ENCODE results near the gene ARFIP2.

ARFIP2 gene

DNA sequence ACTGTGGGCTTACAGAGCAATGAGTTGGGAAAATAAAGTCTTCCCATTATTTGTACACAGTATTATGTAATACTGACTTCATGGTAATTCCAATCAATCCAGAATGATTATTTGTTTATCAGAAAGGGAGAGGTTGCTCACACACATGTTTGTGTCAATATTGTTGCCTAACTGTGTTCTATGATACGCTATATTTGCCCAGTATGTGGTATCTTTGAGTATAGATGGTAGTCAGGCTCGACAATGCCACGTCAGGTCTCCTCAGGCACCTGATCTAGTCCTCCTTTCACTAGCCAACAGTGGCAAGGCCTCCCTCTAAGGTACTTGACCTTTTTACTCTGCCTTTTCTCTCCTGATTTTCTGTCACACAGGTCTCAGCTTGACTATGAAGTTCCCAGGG is 21.3 kb upstream of the ARFIP2 start:
- 80 to 100% methylated on average over 1 to 2 of the region's 3 CpGs for WGBS, 2 experiments (ENCODE audit: insufficient coverage in 2 of 2)
- Histone ChIP-seq H3K27ac (ENCODE audit: low read depth, low read length, severe bottlenecking) (no peak overlapping the region), H3K9me3 (ENCODE audit: control insufficient read depth, low read length) (no peaks in the 10 kb centered on the region), H3K4me3 (ENCODE audit: extremely low read depth, insufficient read depth, low read length, poor library complexity, severe bottlenecking) (no peak overlapping the region), H3K36me3 (ENCODE audit: control insufficient read depth, insufficient read depth, low read length) (peaks cover 49% of the 10 kb centered on the region), H3K4me1 (ENCODE audit: control insufficient read depth, insufficient read depth, low read length, poor library complexity, severe bottlenecking) (peaks cover 3% of the 10 kb centered on the region)

GRCh38 chr11:6498544-6498943 is 17.4 kb upstream of the ARFIP2 start:
- H3K4me3 ChIP-seq (ENCODE audit: extremely low read depth, insufficient read depth, low read length, poor library complexity, severe bottlenecking): no peak overlapping the region
- 97% methylated on average over 5 of the region's 5 CpGs for WGBS, 2 experiments (ENCODE audit: insufficient coverage in 2 of 2)
- H3K36me3 ChIP-seq (ENCODE audit: control insufficient read depth, insufficient read depth, low read length): peaks cover 65% of the 10 kb centered on the region
- H3K4me1 ChIP-seq (ENCODE audit: control insufficient read depth, insufficient read depth, low read length, poor library complexity, severe bottlenecking): peaks cover 3% of the 10 kb centered on the region
- no peaks in the 10 kb centered on the region for H3K9me3 ChIP-seq (ENCODE audit: control insufficient read depth, low read length)
- no peak overlapping the region for H3K27ac ChIP-seq (ENCODE audit: low read depth, low read length, severe bottlenecking)

GRCh38 chr11:6498121-6498520 is 17.0 kb upstream of the ARFIP2 start:
- H3K9me3 ChIP-seq (ENCODE audit: control insufficient read depth, low read length): no peaks in the 10 kb centered on the region
- WGBS, 2 experiments (ENCODE audit: insufficient coverage in 2 of 2): 82 to 91% methylated on average over 6 of the region's 7 CpGs
- no peak overlapping the region for H3K27ac ChIP-seq (ENCODE audit: low read depth, low read length, severe bottlenecking)
- H3K4me1 ChIP-seq (ENCODE audit: control insufficient read depth, insufficient read depth, low read length, poor library complexity, severe bottlenecking): peaks cover 3% of the 10 kb centered on the region
- H3K36me3 ChIP-seq (ENCODE audit: control insufficient read depth, insufficient read depth, low read length): peaks cover 67% of the 10 kb centered on the region
- no peak overlapping the region for H3K4me3 ChIP-seq (ENCODE audit: extremely low read depth, insufficient read depth, low read length, poor library complexity, severe bottlenecking)

DNA sequence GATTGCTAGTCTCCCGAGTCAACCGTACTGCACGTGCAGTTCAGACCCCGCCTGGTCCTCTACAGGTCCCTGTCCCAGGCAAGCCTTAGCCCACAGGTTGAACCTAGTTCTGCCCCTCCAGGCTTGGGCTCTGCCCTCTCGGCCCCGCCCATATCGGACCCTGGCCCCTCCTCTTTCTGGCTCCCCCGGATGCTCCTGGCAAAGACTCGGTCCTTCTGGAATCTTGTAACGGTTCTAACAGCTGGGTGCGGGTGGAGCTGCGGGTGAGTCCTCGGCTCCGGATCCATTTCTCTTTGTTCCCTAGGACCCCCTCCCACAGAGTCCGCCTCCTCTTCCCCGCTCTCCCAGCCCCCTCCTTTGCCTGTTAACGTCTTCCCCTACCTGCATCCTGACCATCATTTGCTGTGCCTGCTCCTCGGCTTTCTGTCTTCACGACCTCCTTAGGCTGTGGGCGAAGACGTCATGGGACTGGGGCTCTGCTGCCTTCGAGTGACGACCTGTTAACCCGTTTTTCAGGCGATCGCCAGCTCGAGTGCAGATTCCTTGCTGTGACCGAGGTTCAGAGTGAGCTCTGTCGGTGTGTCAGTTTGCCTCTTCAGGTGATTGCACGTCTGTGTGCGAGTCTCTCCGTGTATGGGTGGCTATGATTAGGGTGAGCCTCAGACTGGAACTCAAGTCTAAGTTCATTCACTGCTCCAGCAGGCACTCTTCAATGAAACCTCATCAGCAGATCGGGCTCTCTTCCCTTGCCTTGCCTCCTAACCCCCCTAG is 16.1 kb upstream of the ARFIP2 start, which contains the start of gene DNHD1:
TSS of gene DNHD1 (plus strand) at position 212 of the 771 bp plus-strand sequence. CDS start 936 bp downstream, outside the sequence.
- Histone ChIP-seq H3K36me3 (ENCODE audit: control insufficient read depth, insufficient read depth, low read length) (peaks cover 67% of the 10 kb centered on the region), H3K4me3 (ENCODE audit: extremely low read depth, insufficient read depth, low read length, poor library complexity, severe bottlenecking) (no peak within 1 kb of the TSS), H3K9me3 (ENCODE audit: control insufficient read depth, low read length) (no peaks in the 10 kb centered on the region), H3K4me1 (ENCODE audit: control insufficient read depth, insufficient read depth, low read length, poor library complexity, severe bottlenecking) (peaks cover 3% of the 10 kb centered on the region), H3K27ac (ENCODE audit: low read depth, low read length, severe bottlenecking) (no peak within 1 kb of the TSS)
- WGBS, 2 experiments (ENCODE audit: insufficient coverage in 2 of 2): 80 to 82% methylated on average over 27 to 29 of the region's 33 CpGs

DNA sequence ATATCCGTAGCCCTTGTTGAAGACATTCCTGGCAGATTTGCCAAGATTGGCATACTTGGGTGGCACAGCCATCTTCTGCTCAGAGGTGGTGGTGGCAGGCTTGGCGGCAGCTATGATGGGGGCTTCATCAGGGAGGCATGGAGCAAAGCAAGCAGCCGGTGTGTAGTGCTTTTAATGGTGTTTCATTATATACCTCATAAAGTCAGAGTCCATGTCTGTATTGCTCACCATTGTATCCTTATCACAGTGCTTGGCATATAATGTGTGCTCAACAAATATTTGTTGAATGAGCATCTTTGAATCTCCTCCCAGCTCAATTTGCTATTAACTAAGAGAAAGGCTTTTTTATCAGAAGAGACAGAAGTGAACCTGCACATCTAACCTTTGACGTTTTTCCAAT is 8.2 kb upstream of the ARFIP2 start:
- no peaks in the 10 kb centered on the region for H3K9me3 ChIP-seq (ENCODE audit: control insufficient read depth, low read length)
- H3K36me3 ChIP-seq (ENCODE audit: control insufficient read depth, insufficient read depth, low read length): peaks cover 85% of the 10 kb centered on the region
- H3K27ac ChIP-seq (ENCODE audit: low read depth, low read length, severe bottlenecking): no peak overlapping the region
- 89 to 95% methylated on average over 2 of the region's 4 CpGs for WGBS, 2 experiments (ENCODE audit: insufficient coverage in 2 of 2)
- no peak overlapping the region for H3K4me3 ChIP-seq (ENCODE audit: extremely low read depth, insufficient read depth, low read length, poor library complexity, severe bottlenecking)
- no peaks in the 10 kb centered on the region for H3K4me1 ChIP-seq (ENCODE audit: control insufficient read depth, insufficient read depth, low read length, poor library complexity, severe bottlenecking)

GRCh38 chr11:6488821-6489220 is 7.7 kb upstream of the ARFIP2 start:
- Histone ChIP-seq H3K9me3 (ENCODE audit: control insufficient read depth, low read length) (no peaks in the 10 kb centered on the region), H3K4me1 (ENCODE audit: control insufficient read depth, insufficient read depth, low read length, poor library complexity, severe bottlenecking) (no peaks in the 10 kb centered on the region), H3K4me3 (ENCODE audit: extremely low read depth, insufficient read depth, low read length, poor library complexity, severe bottlenecking) (no peak overlapping the region), H3K27ac (ENCODE audit: low read depth, low read length, severe bottlenecking) (no peak overlapping the region), H3K36me3 (ENCODE audit: control insufficient read depth, insufficient read depth, low read length) (peaks cover 83% of the 10 kb centered on the region)
- WGBS, 2 experiments (ENCODE audit: insufficient coverage in 2 of 2): 93 to 100% methylated on average over 3 of the region's 3 CpGs

DNA sequence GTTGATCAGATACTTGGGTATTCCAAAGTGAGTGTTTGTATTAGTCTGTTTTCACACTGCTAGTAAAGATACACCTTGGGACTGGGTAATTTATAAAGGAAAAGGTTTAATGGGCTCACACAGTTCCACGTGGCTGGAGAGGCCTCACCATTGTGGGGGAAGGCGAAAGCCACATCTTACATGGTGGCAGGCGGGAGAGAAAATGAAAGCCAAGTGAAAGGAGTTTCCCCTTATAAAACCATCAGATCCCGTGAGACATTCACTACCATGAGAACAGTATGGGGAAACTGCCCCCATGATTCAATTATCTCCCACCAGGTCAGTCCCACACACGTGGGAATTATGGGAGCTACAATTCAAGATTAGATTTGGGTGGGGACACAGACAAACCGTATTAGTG is 7.2 kb upstream of the ARFIP2 start:
- no peak overlapping the region for H3K4me3 ChIP-seq (ENCODE audit: extremely low read depth, insufficient read depth, low read length, poor library complexity, severe bottlenecking)
- no peak overlapping the region for H3K27ac ChIP-seq (ENCODE audit: low read depth, low read length, severe bottlenecking)
- H3K9me3 ChIP-seq (ENCODE audit: control insufficient read depth, low read length): no peaks in the 10 kb centered on the region
- H3K36me3 ChIP-seq (ENCODE audit: control insufficient read depth, insufficient read depth, low read length): peaks cover 84% of the 10 kb centered on the region
- no peaks in the 10 kb centered on the region for H3K4me1 ChIP-seq (ENCODE audit: control insufficient read depth, insufficient read depth, low read length, poor library complexity, severe bottlenecking)
- 88 to 100% methylated on average over 5 to 6 of the region's 6 CpGs for WGBS, 2 experiments (ENCODE audit: insufficient coverage in 2 of 2)

DNA sequence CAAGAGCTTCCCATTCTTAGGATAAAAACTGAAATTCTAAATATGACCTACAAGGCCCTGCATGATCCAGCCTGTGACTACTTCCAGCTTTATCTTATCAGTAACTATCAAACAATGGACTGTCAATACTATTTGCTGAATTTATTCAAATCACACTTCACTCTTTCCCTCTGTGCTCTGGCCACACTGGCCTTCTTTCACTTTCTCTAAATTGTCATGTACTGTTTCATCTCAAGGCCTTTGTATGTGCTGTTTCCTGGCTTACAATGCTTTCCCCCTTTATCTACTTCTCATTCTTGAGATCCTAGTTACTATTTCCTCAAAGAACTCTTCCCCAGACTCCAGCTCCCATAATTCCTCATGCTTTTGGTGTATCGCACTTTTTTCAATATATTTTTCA is 5.8 kb upstream of the ARFIP2 start:
- peaks cover 87% of the 10 kb centered on the region for H3K36me3 ChIP-seq (ENCODE audit: control insufficient read depth, insufficient read depth, low read length)

DNA sequence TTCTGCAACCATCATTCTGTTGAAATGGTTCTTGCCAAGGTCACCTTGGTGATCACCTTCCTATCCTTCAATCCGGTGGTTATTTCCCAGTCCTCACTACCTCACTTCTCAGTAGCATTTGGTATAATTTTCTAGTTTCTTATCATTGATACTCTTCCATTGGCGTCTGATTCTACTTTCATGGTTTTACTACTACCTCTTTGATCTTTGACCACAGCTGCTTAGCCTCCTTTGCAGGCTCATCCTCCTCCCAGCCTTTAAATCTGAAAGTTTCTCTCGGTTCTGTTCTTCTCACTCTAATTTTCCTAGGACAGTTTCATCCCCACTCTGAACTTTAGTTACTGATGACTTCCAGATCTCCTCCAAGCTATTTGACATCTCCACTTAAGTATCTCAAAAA is 5.1 kb upstream of the ARFIP2 start:
- Histone ChIP-seq H3K36me3 (ENCODE audit: control insufficient read depth, insufficient read depth, low read length) (peaks cover 82% of the 10 kb centered on the region), H3K27ac (ENCODE audit: low read depth, low read length, severe bottlenecking) (no peak overlapping the region), H3K9me3 (ENCODE audit: control insufficient read depth, low read length) (no peaks in the 10 kb centered on the region), H3K4me3 (ENCODE audit: extremely low read depth, insufficient read depth, low read length, poor library complexity, severe bottlenecking) (no peak overlapping the region), H3K4me1 (ENCODE audit: control insufficient read depth, insufficient read depth, low read length, poor library complexity, severe bottlenecking) (peaks cover 10% of the 10 kb centered on the region)
- WGBS, 2 experiments (ENCODE audit: insufficient coverage in 2 of 2): 97 to 98% methylated on average over 3 of the region's 3 CpGs

More for the DNA sequence above, 5.8 kb upstream of the ARFIP2 start:
- WGBS, 2 experiments (ENCODE audit: insufficient coverage in 2 of 2): no CpG with 5 or more reads among the region's 1 CpG
- peaks cover 10% of the 10 kb centered on the region for H3K4me1 ChIP-seq (ENCODE audit: control insufficient read depth, insufficient read depth, low read length, poor library complexity, severe bottlenecking)
- no peak overlapping the region for H3K27ac ChIP-seq (ENCODE audit: low read depth, low read length, severe bottlenecking)
- no peaks in the 10 kb centered on the region for H3K9me3 ChIP-seq (ENCODE audit: control insufficient read depth, low read length)
- no peak overlapping the region for H3K4me3 ChIP-seq (ENCODE audit: extremely low read depth, insufficient read depth, low read length, poor library complexity, severe bottlenecking)

DNA sequence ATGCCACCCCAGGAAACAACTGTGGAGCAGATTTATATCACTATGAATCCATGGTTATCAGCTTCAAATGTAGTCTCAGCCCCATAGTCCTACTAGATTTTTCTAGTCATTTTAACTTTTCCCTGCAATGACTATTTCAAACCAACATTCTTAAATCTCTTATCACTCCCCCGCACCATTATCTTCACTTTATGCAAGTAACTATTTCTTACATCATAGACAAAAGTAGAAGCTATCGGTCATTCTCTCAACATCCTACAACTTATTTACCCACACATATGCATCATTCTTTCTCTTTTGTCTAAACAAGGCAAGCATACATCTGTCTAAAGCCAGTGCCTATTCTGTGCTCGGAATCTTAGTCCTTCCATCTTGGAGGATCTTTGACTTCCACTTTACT is 4.5 kb upstream of the ARFIP2 start:
- H3K27ac ChIP-seq (ENCODE audit: low read depth, low read length, severe bottlenecking): no peak overlapping the region

DNA sequence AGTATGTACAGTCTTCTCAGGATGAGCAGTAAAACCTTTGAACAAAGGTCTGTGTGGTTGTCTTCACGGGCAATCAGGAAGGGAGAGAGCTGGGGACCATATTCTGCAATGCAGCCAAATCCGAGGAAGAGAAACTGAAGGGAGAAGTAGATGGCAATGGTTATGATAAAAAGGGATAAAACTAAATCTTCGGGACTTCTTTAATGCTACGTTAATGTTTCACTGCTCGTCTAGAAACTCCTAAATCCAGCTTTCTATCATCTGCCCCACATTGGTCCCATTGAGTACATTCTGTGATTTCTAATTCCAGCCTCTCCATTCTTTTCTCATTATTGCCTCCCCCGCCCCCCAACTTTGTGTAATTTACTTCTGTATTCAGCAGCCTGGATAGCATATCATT is 1.9 kb upstream of the ARFIP2 start:
- WGBS, 2 experiments (ENCODE audit: insufficient coverage in 2 of 2): 94 to 95% methylated on average over 6 of the region's 6 CpGs
- no peak overlapping the region for H3K27ac ChIP-seq (ENCODE audit: low read depth, low read length, severe bottlenecking)
- H3K4me3 ChIP-seq (ENCODE audit: extremely low read depth, insufficient read depth, low read length, poor library complexity, severe bottlenecking): no peak overlapping the region
- H3K9me3 ChIP-seq (ENCODE audit: control insufficient read depth, low read length): no peaks in the 10 kb centered on the region
- peaks cover 81% of the 10 kb centered on the region for H3K36me3 ChIP-seq (ENCODE audit: control insufficient read depth, insufficient read depth, low read length)
- peaks cover 20% of the 10 kb centered on the region for H3K4me1 ChIP-seq (ENCODE audit: control insufficient read depth, insufficient read depth, low read length, poor library complexity, severe bottlenecking)

More for the DNA sequence above, 4.5 kb upstream of the ARFIP2 start:
- Histone ChIP-seq H3K9me3 (ENCODE audit: control insufficient read depth, low read length) (no peaks in the 10 kb centered on the region), H3K4me1 (ENCODE audit: control insufficient read depth, insufficient read depth, low read length, poor library complexity, severe bottlenecking) (peaks cover 10% of the 10 kb centered on the region), H3K4me3 (ENCODE audit: extremely low read depth, insufficient read depth, low read length, poor library complexity, severe bottlenecking) (no peak overlapping the region), H3K36me3 (ENCODE audit: control insufficient read depth, insufficient read depth, low read length) (peaks cover 77% of the 10 kb centered on the region)
- WGBS, 2 experiments (ENCODE audit: insufficient coverage in 2 of 2): 98 to 100% methylated on average over 3 of the region's 3 CpGs

Data from mesodermal cell (in vitro differentiated cells).